ENCODE measurements around the gene MAGEL2.

The MAGEL2 gene

DNA sequence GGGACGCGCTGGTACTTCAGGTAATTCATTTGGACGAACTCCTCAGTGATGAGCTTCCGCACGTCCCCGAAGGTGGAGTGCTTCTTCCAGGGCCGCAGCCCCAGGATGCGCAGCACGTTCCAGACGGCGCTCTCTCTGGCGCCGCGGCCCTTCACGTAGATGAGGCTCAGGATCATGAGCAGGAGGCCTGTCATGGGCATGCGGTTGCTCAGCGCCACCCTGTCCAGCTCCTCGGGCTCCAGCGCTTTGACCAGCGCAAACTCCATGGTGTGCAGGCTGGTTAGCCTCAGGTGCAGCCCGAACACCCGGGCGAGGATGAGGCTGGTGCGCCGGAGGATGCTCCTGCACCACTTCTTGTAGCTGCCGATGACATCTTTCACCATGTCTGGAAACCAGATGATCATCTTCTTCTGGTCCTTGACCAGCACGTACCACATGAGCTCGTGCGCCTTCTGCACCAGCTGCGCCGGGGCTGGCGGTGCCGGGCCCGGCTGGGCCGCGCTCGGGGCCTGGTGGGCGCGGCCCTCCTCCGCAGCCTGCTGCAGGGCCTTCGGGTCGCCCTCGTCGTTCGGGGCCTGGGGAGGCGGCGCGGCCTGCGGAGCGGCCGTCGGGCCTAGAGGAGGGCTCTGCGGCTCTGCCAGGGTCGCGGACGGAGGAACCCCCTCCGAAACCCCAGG lies 38.9 kb upstream of the MAGEL2 start:
- no peak for DNase-seq (ENCODE audit: extremely low read depth, low read depth)
- H3K4me3 ChIP-seq (replicated peaks; ENCODE audit: low read depth, low read length), result peak overlapping the region; percentile 43
- TF ChIP-seq CTCF (IDR thresholded peaks at IDR 0.05; ENCODE audit: low read depth, low read length, missing control alignments), result no peak

- DNase-seq (ENCODE audit: extremely low read depth, low read depth), result no peak
- no peak for TF ChIP-seq CTCF (IDR thresholded peaks at IDR 0.05; ENCODE audit: low read depth, low read length, missing control alignments)
- H3K4me3 ChIP-seq (replicated peaks; ENCODE audit: low read depth, low read length), result no peak overlapping the region
Measured at GRCh38 chr15:23671481-23671880, 23.8 kb upstream of the MAGEL2 start.

- DNase-seq (ENCODE audit: extremely low read depth, low read depth), result no peak
- no peak for TF ChIP-seq CTCF (IDR thresholded peaks at IDR 0.05; ENCODE audit: low read depth, low read length, missing control alignments)
Measured at GRCh38 chr15:23670970-23671369, 23.3 kb upstream of the MAGEL2 start.

DNA sequence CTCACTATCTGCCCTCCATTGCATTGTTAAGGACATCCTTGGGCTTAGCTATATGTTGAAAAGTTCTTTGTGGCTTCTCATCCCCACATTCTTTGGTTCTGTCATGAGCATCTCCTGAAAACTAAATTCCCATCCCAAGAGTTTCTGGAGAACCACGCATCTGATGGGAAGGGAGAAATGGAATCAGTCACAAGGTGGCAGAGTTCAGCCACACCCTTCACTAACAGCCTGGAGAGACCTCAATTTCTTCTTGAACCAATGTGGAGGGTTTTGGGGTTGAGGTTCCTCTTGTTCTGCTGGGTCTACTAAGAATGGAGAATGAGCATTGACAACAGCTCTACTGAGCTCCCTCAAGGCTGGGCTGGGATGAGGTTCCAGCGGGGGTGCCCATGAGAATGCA lies 15.6 kb upstream of the MAGEL2 start:
- H3K4me3 ChIP-seq (replicated peaks; ENCODE audit: low read depth, low read length), result no peak overlapping the region
- no peak for DNase-seq (ENCODE audit: extremely low read depth, low read depth)
- TF ChIP-seq CTCF (IDR thresholded peaks at IDR 0.05; ENCODE audit: low read depth, low read length, missing control alignments), result no peak

More at GRCh38 chr15:23670970-23671369, 23.3 kb upstream of the MAGEL2 start:
- H3K4me3 ChIP-seq (replicated peaks; ENCODE audit: low read depth, low read length), result no peak overlapping the region

DNA sequence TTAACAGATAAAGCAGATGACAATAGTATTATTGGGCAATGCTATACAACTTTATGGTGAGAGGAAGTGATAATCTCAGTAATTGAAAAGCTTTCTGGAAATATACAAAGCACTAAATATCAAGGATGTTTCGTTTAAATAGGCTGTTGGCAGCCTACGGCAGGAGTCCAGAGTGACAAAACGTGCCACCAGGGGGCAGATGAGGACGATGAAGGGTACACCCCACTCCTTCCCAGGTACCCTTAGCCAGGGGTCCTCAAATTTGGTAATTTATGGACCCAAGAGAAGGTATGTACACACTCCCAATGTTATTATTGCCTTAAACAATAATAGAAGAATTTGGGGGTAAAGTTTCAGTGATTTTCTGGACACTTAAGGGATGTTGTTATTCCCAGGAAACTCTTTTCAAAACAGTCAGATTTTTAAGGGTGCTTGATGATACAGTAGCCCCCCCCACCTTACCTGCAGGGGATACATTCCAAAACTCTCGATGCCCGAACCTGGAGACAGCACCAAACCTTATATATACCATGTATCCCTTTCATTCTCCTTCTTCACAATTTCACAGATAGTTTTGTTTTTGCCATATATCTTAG lies 1.4 kb upstream of the MAGEL2 start:
- DNase-seq (ENCODE audit: extremely low read depth, low read depth), result no peak
- no peak overlapping the region for H3K4me3 ChIP-seq (replicated peaks; ENCODE audit: low read depth, low read length)
- peak; percentile 45 for TF ChIP-seq CTCF (IDR thresholded peaks at IDR 0.05; ENCODE audit: low read depth, low read length, missing control alignments)

DNA sequence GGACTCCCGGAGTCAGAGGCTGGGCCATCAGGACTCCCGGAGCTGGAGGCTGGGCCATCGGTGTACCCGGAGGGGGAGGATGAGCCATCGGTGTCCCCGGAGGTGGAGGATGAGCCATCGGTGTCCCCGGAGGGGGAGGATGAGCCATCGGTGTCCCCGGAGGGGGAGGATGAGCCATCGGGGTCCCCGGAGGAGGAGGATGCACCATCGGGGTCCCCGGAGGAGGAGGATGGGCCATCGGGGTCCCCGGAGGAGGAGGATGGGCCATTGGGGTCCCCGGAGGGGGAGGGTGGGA lies 719 bp downstream of the MAGEL2 start:
- no peak for DNase-seq (ENCODE audit: extremely low read depth, low read depth)
- no peak overlapping the region for H3K4me3 ChIP-seq (replicated peaks; ENCODE audit: low read depth, low read length)
- no peak for TF ChIP-seq CTCF (IDR thresholded peaks at IDR 0.05; ENCODE audit: low read depth, low read length, missing control alignments)

All from HFF-Myc (cell line).